NCI-H187 treated with DMSO at 0.1 percent for 48 hours (cell line): ENCODE results near the gene MUCL3.
"Not testable (repeated sequence)": the region's sequence is repeated elsewhere in the genome, so short reads cannot be mapped to it uniquely, and the experiment has no call there.

Experiments
- DNase-seq: peaks from one replicate; lab custom pipeline; 2025; lab: John Stamatoyannopoulos, UW

MUCL3 gene

GRCh38 chr6:30979690-30980089 lies 38.9 kb downstream of the MUCL3 start:
- no peak for DNase-seq

- DNase-seq, result no peak
Observed at GRCh38 chr6:30981942-30982772, 41.4 kb downstream of the MUCL3 start.

DNA sequence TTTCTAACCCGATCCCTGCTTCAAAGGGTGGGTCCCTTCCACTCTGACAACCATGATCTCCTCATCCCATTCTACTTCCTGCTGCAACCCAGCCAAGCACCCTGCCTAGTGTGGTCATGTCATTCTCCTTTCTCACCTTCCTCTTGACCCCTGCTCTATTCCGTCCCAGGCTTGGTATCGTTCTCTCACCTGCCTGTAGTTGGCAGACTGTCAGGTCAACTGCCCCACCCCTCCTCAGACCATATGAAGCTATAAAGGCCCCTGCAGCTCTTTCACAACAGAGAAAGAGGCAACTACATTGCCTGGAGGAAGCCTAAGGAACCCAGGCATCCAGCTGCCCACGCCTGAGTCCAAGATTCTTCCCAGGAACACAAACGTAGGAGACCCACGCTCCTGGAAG lies 42.7 kb downstream of the MUCL3 start, which contains the start of gene MUC21:
MUC21 (plus strand) TSS at position 280 of the 400 bp plus-strand sequence. CDS start 241 bp downstream, outside the sequence.
- DNase-seq, result no peak

DNA sequence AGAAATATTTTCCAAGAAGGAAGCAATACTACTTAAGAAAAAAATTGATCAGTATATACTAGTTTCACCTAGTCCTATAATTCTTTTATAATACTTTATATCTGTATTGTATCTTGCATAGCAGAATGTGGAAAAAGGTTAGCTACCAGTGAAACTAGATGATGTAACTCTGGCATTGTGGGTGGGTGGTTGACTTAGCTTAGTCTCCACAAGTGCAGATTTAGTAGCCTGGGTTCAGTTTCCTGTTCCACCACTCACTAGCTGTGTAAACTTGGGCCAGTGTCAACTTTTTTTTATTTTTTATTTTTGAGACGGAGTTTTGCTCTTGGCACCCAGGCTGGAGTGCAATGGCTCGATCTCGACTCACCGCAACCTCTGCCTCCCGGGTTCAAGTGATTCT lies 44.7 kb downstream of the MUCL3 start:
- no peak for DNase-seq

GRCh38 chr6:30987304-30987703 lies 46.5 kb downstream of the MUCL3 start:
- DNase-seq, result no peak

- DNase-seq, result no peak
Observed at GRCh38 chr6:30988209-30988825, 47.5 kb downstream of the MUCL3 start.

- no peak for DNase-seq
Observed at GRCh38 chr6:30990422-30991086, 49.8 kb downstream of the MUCL3 start.

DNA sequence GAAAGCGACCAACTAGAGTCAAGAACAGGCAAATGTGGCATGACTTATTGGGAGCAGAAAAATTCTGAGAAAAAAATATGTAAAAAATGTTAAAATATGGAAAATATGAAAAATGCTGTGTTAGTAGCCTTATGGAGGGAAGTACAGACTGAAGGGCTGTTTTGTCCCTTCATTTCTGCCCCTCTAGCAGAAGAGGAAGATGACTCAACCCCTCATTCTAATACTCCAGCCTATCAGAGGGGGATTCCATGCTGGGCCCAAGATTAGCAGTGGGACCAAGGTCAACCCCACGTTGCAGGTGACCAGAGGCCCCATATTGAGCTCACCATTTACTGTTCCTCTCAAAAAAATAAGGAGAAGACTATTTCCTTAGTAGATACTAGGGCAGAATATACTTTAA lies 51.1 kb downstream of the MUCL3 start:
- no peak for DNase-seq

DNA sequence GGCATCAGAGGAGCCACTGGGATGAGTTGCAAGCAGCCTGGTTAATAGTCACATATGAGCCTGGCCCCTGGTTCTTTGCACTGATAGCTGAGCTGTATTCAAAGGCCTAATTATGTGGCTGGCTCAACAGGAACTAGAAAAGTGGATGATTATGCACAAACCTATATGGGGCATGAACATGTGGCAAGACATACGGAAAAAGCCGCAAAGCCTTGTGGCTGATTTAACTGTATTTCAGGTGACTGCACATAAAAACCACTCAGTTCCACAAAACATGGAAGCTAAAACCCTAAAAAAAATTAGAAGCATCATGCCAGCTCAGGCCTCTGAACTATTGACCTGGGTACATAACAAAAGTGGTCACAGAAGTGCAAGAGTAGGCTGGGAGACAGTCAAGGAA lies 56.5 kb downstream of the MUCL3 start:
- no peak for DNase-seq

DNA sequence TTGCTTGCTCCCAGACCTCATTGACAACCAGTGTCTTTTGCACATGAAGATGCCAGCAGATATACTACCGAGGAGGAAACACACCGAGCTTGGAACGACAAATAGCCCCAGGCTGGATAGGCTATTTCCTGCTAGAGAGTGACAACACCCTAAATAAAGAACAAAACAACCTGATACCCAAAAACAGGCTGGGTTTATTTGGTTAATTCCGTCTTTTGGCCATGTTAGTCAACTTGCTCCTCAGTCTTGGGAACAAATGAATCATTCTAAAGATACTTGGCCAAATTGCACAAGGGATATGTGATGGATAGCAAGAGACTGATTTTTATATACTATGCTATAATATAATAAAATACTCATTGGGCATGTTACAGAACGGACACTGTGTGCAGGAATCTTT lies 58.0 kb downstream of the MUCL3 start:
- no peak for DNase-seq

- not testable (repeated sequence) for DNase-seq
Observed at GRCh38 chr6:31000067-31000860, 59.5 kb downstream of the MUCL3 start.

- no peak for DNase-seq
Observed at GRCh38 chr6:31001281-31001888, 60.6 kb downstream of the MUCL3 start.

DNA sequence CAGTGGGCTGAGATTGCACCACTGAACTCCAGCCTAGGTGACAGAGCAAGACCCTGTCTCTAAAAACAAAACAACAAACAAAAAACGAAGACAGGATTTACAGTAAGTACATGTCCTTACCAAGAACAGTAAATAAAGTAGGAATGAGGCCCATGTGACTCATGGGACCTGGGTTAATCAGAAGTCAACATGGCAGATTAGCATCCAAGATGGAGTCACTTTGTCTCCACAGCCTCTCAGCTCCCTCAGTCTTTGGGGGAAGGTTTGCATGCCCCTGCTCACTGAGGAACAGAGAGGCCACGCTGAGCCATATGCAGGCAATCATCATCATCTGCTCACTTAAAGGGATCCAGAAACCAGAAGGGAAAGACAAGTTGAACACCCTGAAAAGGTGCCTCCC lies 61.7 kb downstream of the MUCL3 start:
- DNase-seq, result no peak
